Measurements from ENCODE around the gene NDUFB8.

NDUFB8 gene

DNA sequence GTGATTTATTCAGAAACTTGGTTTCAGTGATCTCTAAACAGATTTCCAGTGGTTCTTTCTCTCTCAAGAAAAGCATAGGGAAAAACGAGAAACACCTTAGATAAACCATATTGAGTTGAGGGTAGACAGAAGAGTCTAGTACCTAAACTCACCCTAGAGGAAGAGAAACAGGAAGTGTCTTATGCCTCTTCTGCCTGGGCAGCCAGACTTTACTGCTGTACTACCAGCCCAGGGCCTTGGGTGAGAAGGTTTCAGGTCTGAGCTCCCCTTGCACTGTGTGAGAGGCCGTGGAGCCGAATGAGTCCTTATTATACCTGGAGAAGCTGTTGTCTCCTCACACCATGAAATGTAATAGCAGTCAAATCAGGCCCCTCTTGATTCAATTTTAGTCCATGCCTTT is 24.3 kb upstream of the NDUFB8 start:
- no peak overlapping the region for H2BK120ac ChIP-seq (ENCODE audit: insufficient read depth, low read length, poor library complexity)

DNA sequence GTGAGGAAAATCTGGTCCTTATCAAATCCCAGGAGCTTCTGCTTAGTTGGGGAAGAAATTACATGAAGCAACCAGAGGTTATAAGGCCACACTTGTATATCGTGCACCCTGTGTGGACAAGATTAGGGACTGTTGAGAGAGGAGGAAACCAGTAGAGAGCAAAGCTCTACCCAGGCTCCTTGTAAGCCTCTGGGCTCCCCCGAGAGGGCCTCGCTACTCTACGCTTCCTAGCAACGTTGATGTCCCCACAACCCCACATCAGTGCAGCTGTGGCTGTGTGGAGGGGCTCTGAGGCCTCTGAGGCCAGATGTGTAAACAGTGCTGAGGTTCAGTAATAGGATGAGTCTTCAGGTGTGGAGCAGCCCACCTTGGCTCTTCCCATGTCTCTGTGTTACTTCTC is 22.1 kb upstream of the NDUFB8 start:
- H3K27me3 ChIP-seq (ENCODE audit: insufficient read depth, low read length), result no peaks in the 10 kb centered on the region
- no peak overlapping the region for H3K14ac ChIP-seq (ENCODE audit: low read length)
- H3K27ac ChIP-seq (ENCODE audit: low read depth, low read length), result no peak overlapping the region
- no peak overlapping the region for H2BK120ac ChIP-seq (ENCODE audit: insufficient read depth, low read length, poor library complexity)
- no peak overlapping the region for H4K8ac ChIP-seq (ENCODE audit: low read depth, low read length)
- no peak overlapping the region for H2BK12ac ChIP-seq (ENCODE audit: low read length)
- H3K79me1 ChIP-seq (ENCODE audit: low read length), result no peaks in the 10 kb centered on the region
- H3K4me3 ChIP-seq (ENCODE audit: low read depth, low read length), result no peak overlapping the region
- H3K4me2 ChIP-seq (ENCODE audit: low read length), result no peak overlapping the region
- WGBS (ENCODE audit: extremely low coverage, insufficient coverage, insufficient read length), result no CpG with 5 or more reads among the region's 5 CpGs
- DNase-seq, result no peak
- H3K18ac ChIP-seq (ENCODE audit: low read length), result no peak overlapping the region
- H3K79me2 ChIP-seq (ENCODE audit: control insufficient read depth, insufficient read depth, low read length, poor library complexity), result no peaks in the 10 kb centered on the region
- H3K4ac ChIP-seq (ENCODE audit: low read depth, low read length), result no peak overlapping the region
- H3K9me3 ChIP-seq (ENCODE audit: insufficient read depth, low read depth, low read length), result no peaks in the 10 kb centered on the region
- H4K91ac ChIP-seq (ENCODE audit: low read depth, low read length), result no peak overlapping the region
- no peak overlapping the region for H2BK5ac ChIP-seq (ENCODE audit: low read depth, low read length, poor library complexity)
- H3K36me3 ChIP-seq (ENCODE audit: control insufficient read depth in 1 of 2, insufficient read depth in 2 of 2, low read length in 2 of 2), result peaks cover 31 to 49% of the 10 kb centered on the region in 2 experiments
- no peak overlapping the region for H2AK5ac ChIP-seq (ENCODE audit: low read length)
- H4K12ac ChIP-seq (ENCODE audit: low read depth, low read length), result no peak overlapping the region
- no peak overlapping the region for H2AFZ ChIP-seq (ENCODE audit: insufficient read depth, low read length, poor library complexity)
- H3K4me1 ChIP-seq (ENCODE audit: control insufficient read depth in 1 of 2, insufficient read depth in 2 of 2, low read length in 2 of 2), result no peaks in the 10 kb centered on the region
- H3K9ac ChIP-seq (ENCODE audit: low read length), result no peak overlapping the region
- H3K23ac ChIP-seq (ENCODE audit: low read length), result no peak overlapping the region

More for the DNA sequence above, 24.3 kb upstream of the NDUFB8 start:
- Histone ChIP-seq H3K18ac (ENCODE audit: low read length) (no peak overlapping the region), H3K23ac (ENCODE audit: low read length) (no peak overlapping the region), H4K12ac (ENCODE audit: low read depth, low read length) (no peak overlapping the region), H3K27ac (ENCODE audit: low read depth, low read length) (no peak overlapping the region), H3K14ac (ENCODE audit: low read length) (no peak overlapping the region), H3K4ac (ENCODE audit: low read depth, low read length) (no peak overlapping the region), H3K9ac (ENCODE audit: low read length) (no peak overlapping the region), H2AFZ (ENCODE audit: insufficient read depth, low read length, poor library complexity) (no peak overlapping the region), H3K27me3 (ENCODE audit: insufficient read depth, low read length) (no peaks in the 10 kb centered on the region), H3K36me3 (ENCODE audit: control insufficient read depth in 1 of 2, insufficient read depth in 2 of 2, low read length in 2 of 2) (peaks cover 12 to 29% of the 10 kb centered on the region in 2 experiments), H3K79me1 (ENCODE audit: low read length) (no peaks in the 10 kb centered on the region), H4K91ac (ENCODE audit: low read depth, low read length) (no peak overlapping the region), H2AK5ac (ENCODE audit: low read length) (no peak overlapping the region), H3K79me2 (ENCODE audit: control insufficient read depth, insufficient read depth, low read length, poor library complexity) (no peaks in the 10 kb centered on the region), H3K4me1 (ENCODE audit: control insufficient read depth in 1 of 2, insufficient read depth in 2 of 2, low read length in 2 of 2) (no peaks in the 10 kb centered on the region), H3K9me3 (ENCODE audit: insufficient read depth, low read depth, low read length) (no peaks in the 10 kb centered on the region), H2BK5ac (ENCODE audit: low read depth, low read length, poor library complexity) (no peak overlapping the region), H3K4me3 (ENCODE audit: low read depth, low read length) (no peak overlapping the region), H3K4me2 (ENCODE audit: low read length) (no peak overlapping the region), H2BK12ac (ENCODE audit: low read length) (no peak overlapping the region), H4K8ac (ENCODE audit: low read depth, low read length) (no peak overlapping the region)
- DNase-seq, result no peak
- WGBS (ENCODE audit: extremely low coverage, insufficient coverage, insufficient read length), result no CpG with 5 or more reads among the region's 3 CpGs

DNA sequence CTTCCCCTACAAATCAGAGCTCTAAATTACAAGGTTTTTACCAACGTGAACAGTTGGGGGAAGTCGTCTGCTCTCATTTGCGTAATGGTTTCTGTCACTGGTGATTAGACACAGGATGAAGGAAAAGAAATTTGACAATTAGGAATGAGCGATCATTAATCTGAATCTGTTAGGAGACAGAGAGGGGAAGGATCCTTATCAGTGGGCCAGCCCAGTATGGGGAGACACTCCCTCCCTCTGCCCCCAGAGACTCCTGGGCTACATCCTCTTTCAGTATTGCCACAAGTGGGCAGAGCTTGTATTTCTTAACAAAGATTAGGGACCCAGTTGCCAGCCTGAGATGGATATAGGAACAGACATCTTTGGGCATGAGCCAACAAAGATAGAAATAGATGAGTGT is 21.5 kb upstream of the NDUFB8 start:
- no peak overlapping the region for H2AFZ ChIP-seq (ENCODE audit: insufficient read depth, low read length, poor library complexity)
- H3K27me3 ChIP-seq (ENCODE audit: insufficient read depth, low read length), result no peaks in the 10 kb centered on the region
- no peak overlapping the region for H4K8ac ChIP-seq (ENCODE audit: low read depth, low read length)
- no peak for DNase-seq
- H3K18ac ChIP-seq (ENCODE audit: low read length), result no peak overlapping the region
- H3K9ac ChIP-seq (ENCODE audit: low read length), result no peak overlapping the region
- no peak overlapping the region for H2BK120ac ChIP-seq (ENCODE audit: insufficient read depth, low read length, poor library complexity)
- no peaks in the 10 kb centered on the region for H3K79me1 ChIP-seq (ENCODE audit: low read length)
- no peak overlapping the region for H2AK5ac ChIP-seq (ENCODE audit: low read length)
- H2BK12ac ChIP-seq (ENCODE audit: low read length), result no peak overlapping the region
- H3K4ac ChIP-seq (ENCODE audit: low read depth, low read length), result no peak overlapping the region
- no peak overlapping the region for H3K27ac ChIP-seq (ENCODE audit: low read depth, low read length)
- no peak overlapping the region for H3K14ac ChIP-seq (ENCODE audit: low read length)
- H3K9me3 ChIP-seq (ENCODE audit: insufficient read depth, low read depth, low read length), result no peaks in the 10 kb centered on the region
- H3K4me3 ChIP-seq (ENCODE audit: low read depth, low read length), result no peak overlapping the region
- H2BK5ac ChIP-seq (ENCODE audit: low read depth, low read length, poor library complexity), result no peak overlapping the region
- no peak overlapping the region for H3K4me2 ChIP-seq (ENCODE audit: low read length)
- H3K4me1 ChIP-seq (ENCODE audit: control insufficient read depth in 1 of 2, insufficient read depth in 2 of 2, low read length in 2 of 2), result no peaks in the 10 kb centered on the region
- H3K23ac ChIP-seq (ENCODE audit: low read length), result no peak overlapping the region
- no peak overlapping the region for H4K91ac ChIP-seq (ENCODE audit: low read depth, low read length)
- H4K12ac ChIP-seq (ENCODE audit: low read depth, low read length), result no peak overlapping the region
- no peaks in the 10 kb centered on the region for H3K79me2 ChIP-seq (ENCODE audit: control insufficient read depth, insufficient read depth, low read length, poor library complexity)
- WGBS (ENCODE audit: extremely low coverage, insufficient coverage, insufficient read length), result no CpG with 5 or more reads among the region's 4 CpGs
- peaks cover 31 to 49% of the 10 kb centered on the region in 2 experiments for H3K36me3 ChIP-seq (ENCODE audit: control insufficient read depth in 1 of 2, insufficient read depth in 2 of 2, low read length in 2 of 2)

DNA sequence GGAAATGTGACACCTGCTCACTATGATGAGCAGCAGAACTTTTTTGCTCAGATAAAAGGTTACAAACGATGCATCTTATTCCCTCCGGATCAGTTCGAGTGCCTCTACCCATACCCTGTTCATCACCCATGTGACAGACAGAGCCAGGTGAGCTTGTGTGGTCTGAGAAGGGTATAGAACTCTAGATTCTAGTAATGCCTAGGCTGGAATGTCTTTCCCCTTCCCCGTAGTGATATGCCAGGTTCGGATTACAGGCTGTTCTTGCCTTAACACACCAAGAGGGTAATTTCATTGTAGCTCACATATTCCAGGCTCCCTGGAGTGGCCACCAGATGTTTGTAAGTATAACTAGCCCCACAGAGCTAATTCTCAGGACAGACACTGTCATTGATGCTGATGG is 15.3 kb upstream of the NDUFB8 start:
- H4K12ac ChIP-seq (ENCODE audit: low read depth, low read length), result no peak overlapping the region
- H3K9ac ChIP-seq (ENCODE audit: low read length), result no peak overlapping the region
- H3K4me2 ChIP-seq (ENCODE audit: low read length), result no peak overlapping the region
- no peak overlapping the region for H3K18ac ChIP-seq (ENCODE audit: low read length)
- no peaks in the 10 kb centered on the region for H3K4me1 ChIP-seq (ENCODE audit: control insufficient read depth in 1 of 2, insufficient read depth in 2 of 2, low read length in 2 of 2)
- H3K79me2 ChIP-seq (ENCODE audit: control insufficient read depth, insufficient read depth, low read length, poor library complexity), result no peaks in the 10 kb centered on the region
- H2AFZ ChIP-seq (ENCODE audit: insufficient read depth, low read length, poor library complexity), result no peak overlapping the region
- DNase-seq, result no peak
- no peak overlapping the region for H2BK12ac ChIP-seq (ENCODE audit: low read length)
- H4K91ac ChIP-seq (ENCODE audit: low read depth, low read length), result no peak overlapping the region
- H3K27me3 ChIP-seq (ENCODE audit: insufficient read depth, low read length), result no peaks in the 10 kb centered on the region
- H2BK5ac ChIP-seq (ENCODE audit: low read depth, low read length, poor library complexity), result no peak overlapping the region
- no peak overlapping the region for H3K14ac ChIP-seq (ENCODE audit: low read length)
- no peak overlapping the region for H3K23ac ChIP-seq (ENCODE audit: low read length)
- H2BK120ac ChIP-seq (ENCODE audit: insufficient read depth, low read length, poor library complexity), result no peak overlapping the region
- no peak overlapping the region for H4K8ac ChIP-seq (ENCODE audit: low read depth, low read length)
- H3K9me3 ChIP-seq (ENCODE audit: insufficient read depth, low read depth, low read length), result no peaks in the 10 kb centered on the region
- no peak overlapping the region for H3K27ac ChIP-seq (ENCODE audit: low read depth, low read length)
- H2AK5ac ChIP-seq (ENCODE audit: low read length), result no peak overlapping the region
- peaks cover 51 to 70% of the 10 kb centered on the region in 2 experiments for H3K36me3 ChIP-seq (ENCODE audit: control insufficient read depth in 1 of 2, insufficient read depth in 2 of 2, low read length in 2 of 2)
- no peak overlapping the region for H3K4me3 ChIP-seq (ENCODE audit: low read depth, low read length)
- no peak overlapping the region for H3K4ac ChIP-seq (ENCODE audit: low read depth, low read length)
- no peaks in the 10 kb centered on the region for H3K79me1 ChIP-seq (ENCODE audit: low read length)
- WGBS (ENCODE audit: extremely low coverage, insufficient coverage, insufficient read length), result no CpG with 5 or more reads among the region's 5 CpGs
